WTC11 (cell line): ENCODE data around the gene CCDC178. TPM values are rescaled to one million over a fixed set of nuclear protein-coding genes. Genes with fewer than 3 reads are reported as not detected.
"Not testable (repeated sequence)": the region's sequence is repeated elsewhere in the genome, so short reads cannot be mapped to it uniquely, and the experiment has no call there.

ENCODE experiments used
- ATAC-seq: fragments of 200-7000 bp; cut with Tn5 transposase; 2 replicates; pipeline ENCODE4 v1.10.0; 2021; ENCODE audit warnings: mild to moderate bottlenecking, moderate library complexity
- CTCF ChIA-PET: fragments of 300-600 bp; sonication (Branson Sonifier 250); formaldehyde crosslinking; loops from one replicate; lab custom pipeline; 2021; ENCODE audit warnings: antibody characterized with exemption; lab: Charles Lee
- POLR2A ChIA-PET: fragments of 350-600 bp; sonication (Branson Sonifier 250); formaldehyde crosslinking; loops from one replicate; lab custom pipeline; 2021; ENCODE audit warnings: antibody characterized with exemption; lab: Charles Lee
- DNase-seq: peaks from one replicate; pipeline ENCODE4 v3.0.0; 2021; ENCODE audit warnings: low spot score
- H3K27ac Mint-ChIP-seq: 2 replicates; pipeline ENCODE4 v1.8.0; 2021; ENCODE audit warnings: mixed read lengths
- H3K27me3 Mint-ChIP-seq: 2 replicates; pipeline ENCODE4 v1.8.0; 2021; ENCODE audit warnings: low read depth, mild to moderate bottlenecking, moderate library complexity, mixed read lengths
- H3K36me3 Mint-ChIP-seq: 2 replicates; pipeline ENCODE4 v1.8.0; 2021; ENCODE audit warnings: mixed read lengths
- H3K4me1 Mint-ChIP-seq: 2 replicates; pipeline ENCODE4 v1.8.0; 2022; ENCODE audit warnings: mixed read lengths
- H3K4me3 Mint-ChIP-seq: 2 replicates; pipeline ENCODE4 v1.8.0; 2021; ENCODE audit warnings: mild to moderate bottlenecking, moderate library complexity, mixed read lengths
- H3K9me3 Mint-ChIP-seq: 2 replicates; pipeline ENCODE4 v1.8.0; 2021; ENCODE audit warnings: mixed read lengths
- CREB1 ChIP-seq: sonication (generic); formaldehyde crosslinking; IDR thresholded peaks from 2 replicates; pipeline ENCODE4 v1.8.0; 2023; ENCODE audit warnings: mild to moderate bottlenecking, missing genetic modification reagents
- E2F4 ChIP-seq: sonication (generic); formaldehyde crosslinking; IDR thresholded peaks from 2 replicates; pipeline ENCODE4 v1.8.1; 2022; ENCODE audit warnings: low read depth, mild to moderate bottlenecking, moderate library complexity, missing genetic modification reagents, borderline replicate concordance
- EMX1 ChIP-seq: fragments of 250-450 bp; sonication (Bioruptor Pico); IDR thresholded peaks from 2 replicates; pipeline ENCODE4 v1.8.0; 2021; ENCODE audit warnings: mild to moderate bottlenecking
- GTF2I ChIP-seq: fragments of 250-450 bp; sonication (Bioruptor Pico); conservative IDR thresholded peaks from 2 replicates; pipeline ENCODE4 v1.4.0; 2021; ENCODE audit warnings: mild to moderate bottlenecking
- IRF1 ChIP-seq: sonication (generic); formaldehyde crosslinking; IDR thresholded peaks from 2 replicates; pipeline ENCODE4 v1.8.0; 2023; ENCODE audit warnings: missing genetic modification reagents
- IRF2 ChIP-seq: sonication (generic); formaldehyde crosslinking; IDR thresholded peaks from 2 replicates; pipeline ENCODE4 v1.8.0; 2022; ENCODE audit warnings: low read depth, missing genetic modification reagents, borderline replicate concordance
- JUN ChIP-seq: sonication (generic); formaldehyde crosslinking; IDR thresholded peaks from 2 replicates; pipeline ENCODE4 v1.8.0; 2023; ENCODE audit warnings: mild to moderate bottlenecking, missing genetic modification reagents
- NFATC4 ChIP-seq: fragments of 250-450 bp; sonication (Bioruptor Pico); IDR thresholded peaks from 2 replicates; pipeline ENCODE4 v1.9.0; 2021; ENCODE audit warnings: mild to moderate bottlenecking
- TP53 ChIP-seq: sonication (generic); formaldehyde crosslinking; IDR thresholded peaks from 2 replicates; pipeline ENCODE4 v1.8.1; 2023; ENCODE audit warnings: mild to moderate bottlenecking, missing genetic modification reagents
- ZBTB21 ChIP-seq: sonication (generic); formaldehyde crosslinking; IDR thresholded peaks from 2 replicates; pipeline ENCODE4 v1.8.1; 2023; ENCODE audit warnings: mild to moderate bottlenecking, missing genetic modification reagents, borderline replicate concordance
- ZNF512 ChIP-seq: sonication (generic); formaldehyde crosslinking; IDR thresholded peaks from 2 replicates; pipeline ENCODE4 v1.8.1; 2022; ENCODE audit warnings: missing genetic modification reagents, borderline replicate concordance
- total RNA-seq: library from RNA; stranded (reverse); gene quantifications from 3 replicates; pipeline ENCODE4 v1.2.3, GENCODE V29; 2021
- TF ChIP-seq, protein P1 (sequence below): fragments of 250-450 bp; sonication (Bioruptor Pico); IDR thresholded peaks from 2 replicates; pipeline ENCODE4 v2.1.2; 2022; ENCODE audit warnings: mild to moderate bottlenecking, moderate library complexity
- TF ChIP-seq, protein P2 (sequence below): sonication (generic); formaldehyde crosslinking; IDR thresholded peaks from 2 replicates; pipeline ENCODE4 v1.8.1; 2023; ENCODE audit warnings: mild to moderate bottlenecking, missing genetic modification reagents
- TF ChIP-seq, protein P3 (sequence below): fragments of 200-600 bp; IDR thresholded peaks from 2 replicates; pipeline ENCODE4 v1.8.0; 2022; ENCODE audit warnings: antibody characterized with exemption
- TF ChIP-seq, protein P4 (sequence below): sonication (generic); formaldehyde crosslinking; IDR thresholded peaks from 2 replicates; pipeline ENCODE4 v1.8.0; 2023; ENCODE audit warnings: mild to moderate bottlenecking, missing genetic modification reagents

The CCDC178 gene
- total RNA-seq, 1 experiment from 2014 or later = 0.20 TPM

DNA sequence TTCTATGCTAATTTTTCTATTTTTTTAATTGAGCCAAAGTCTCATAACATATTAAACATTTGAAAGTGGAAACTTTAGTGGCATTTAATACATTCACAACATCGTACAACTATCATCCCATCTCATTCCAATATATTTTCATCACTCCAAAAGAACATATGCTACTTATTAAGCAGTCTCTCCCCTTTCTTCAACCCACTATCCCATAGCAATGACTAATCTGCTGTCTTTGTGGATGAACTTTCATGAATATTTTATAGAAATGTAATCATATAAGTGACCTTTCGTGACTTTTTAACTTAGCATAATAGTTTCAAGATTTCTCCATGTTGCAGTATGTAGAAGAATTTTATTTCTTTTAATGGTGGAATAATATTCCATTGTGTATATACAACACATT lies 90.3 kb downstream of the CCDC178 start (continued):
- TF ChIP-seq, protein P1, sequence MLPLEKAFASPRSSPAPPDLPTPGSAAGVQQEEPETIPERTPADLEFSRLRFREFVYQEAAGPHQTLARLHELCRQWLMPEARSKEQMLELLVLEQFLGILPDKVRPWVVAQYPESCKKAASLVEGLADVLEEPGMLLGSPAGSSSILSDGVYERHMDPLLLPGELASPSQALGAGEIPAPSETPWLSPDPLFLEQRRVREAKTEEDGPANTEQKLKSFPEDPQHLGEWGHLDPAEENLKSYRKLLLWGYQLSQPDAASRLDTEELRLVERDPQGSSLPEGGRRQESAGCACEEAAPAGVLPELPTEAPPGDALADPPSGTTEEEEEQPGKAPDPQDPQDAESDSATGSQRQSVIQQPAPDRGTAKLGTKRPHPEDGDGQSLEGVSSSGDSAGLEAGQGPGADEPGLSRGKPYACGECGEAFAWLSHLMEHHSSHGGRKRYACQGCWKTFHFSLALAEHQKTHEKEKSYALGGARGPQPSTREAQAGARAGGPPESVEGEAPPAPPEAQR (CRISPR knock-in tag) = no peak

DNA sequence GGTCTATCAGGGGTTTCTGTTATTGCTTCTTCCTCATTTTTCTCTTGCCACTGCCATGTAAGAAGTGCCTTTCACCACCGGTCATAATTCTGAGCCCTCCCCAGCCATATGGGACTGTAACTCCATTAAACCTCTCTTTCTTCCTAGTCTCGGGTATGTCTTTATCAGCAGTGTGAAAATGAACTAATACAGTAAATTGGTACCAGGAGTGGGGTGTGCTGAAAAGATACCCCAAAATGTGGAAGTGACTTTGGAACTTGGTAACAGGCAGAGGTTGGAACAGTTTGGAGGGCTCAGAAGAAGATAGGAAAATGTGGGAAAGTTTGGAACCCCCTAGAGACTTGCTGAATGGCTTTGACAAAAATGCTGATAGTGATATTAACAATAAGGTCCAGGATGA lies 100.8 kb downstream of the CCDC178 start:
- CTCF ChIA-PET, H3K27ac Mint-ChIP-seq, DNase-seq, H3K4me1 Mint-ChIP-seq, H3K4me3 Mint-ChIP-seq, H3K27me3 Mint-ChIP-seq, POLR2A ChIA-PET, ATAC-seq: not testable (repeated sequence)
- peaks cover 32% of the 10 kb centered on the region for H3K36me3 Mint-ChIP-seq
- H3K9me3 Mint-ChIP-seq = peaks cover 52% of the 10 kb centered on the region

DNA sequence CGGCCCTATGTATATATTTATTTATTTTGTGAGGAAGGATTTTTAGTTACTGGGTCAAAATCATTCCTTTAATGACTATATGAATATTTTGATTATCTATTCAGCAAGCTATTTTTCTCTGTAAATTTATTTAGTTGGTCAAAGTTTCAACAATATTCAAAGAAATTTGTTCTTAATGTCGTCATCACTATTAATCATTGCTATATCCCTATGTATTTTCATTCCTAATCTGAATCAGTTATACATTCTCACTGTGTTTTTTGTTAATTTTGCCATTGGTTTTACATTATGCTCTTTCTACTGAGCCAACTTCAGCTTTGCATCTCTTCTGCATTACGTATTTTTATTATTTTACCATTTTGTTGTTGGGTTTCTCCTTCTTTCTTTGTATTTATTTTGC lies 105.7 kb downstream of the CCDC178 start:
- Mint-ChIP-seq H3K4me1 (no peaks in the 10 kb centered on the region), H3K27ac (no peak overlapping the region), H3K27me3 (no peaks in the 10 kb centered on the region), H3K9me3 (peaks cover 23% of the 10 kb centered on the region), H3K4me3 (no peak overlapping the region), H3K36me3 (peaks cover 12% of the 10 kb centered on the region)
- TF ChIP-seq TP53 (CRISPR knock-in tag) (no peak), IRF2 (no peak), IRF1 (no peak), EMX1 (CRISPR knock-in tag) (no peak), ZNF512 (CRISPR knock-in tag) (no peak), NFATC4 (CRISPR knock-in tag) (no peak)
- TF ChIP-seq, protein P2, sequence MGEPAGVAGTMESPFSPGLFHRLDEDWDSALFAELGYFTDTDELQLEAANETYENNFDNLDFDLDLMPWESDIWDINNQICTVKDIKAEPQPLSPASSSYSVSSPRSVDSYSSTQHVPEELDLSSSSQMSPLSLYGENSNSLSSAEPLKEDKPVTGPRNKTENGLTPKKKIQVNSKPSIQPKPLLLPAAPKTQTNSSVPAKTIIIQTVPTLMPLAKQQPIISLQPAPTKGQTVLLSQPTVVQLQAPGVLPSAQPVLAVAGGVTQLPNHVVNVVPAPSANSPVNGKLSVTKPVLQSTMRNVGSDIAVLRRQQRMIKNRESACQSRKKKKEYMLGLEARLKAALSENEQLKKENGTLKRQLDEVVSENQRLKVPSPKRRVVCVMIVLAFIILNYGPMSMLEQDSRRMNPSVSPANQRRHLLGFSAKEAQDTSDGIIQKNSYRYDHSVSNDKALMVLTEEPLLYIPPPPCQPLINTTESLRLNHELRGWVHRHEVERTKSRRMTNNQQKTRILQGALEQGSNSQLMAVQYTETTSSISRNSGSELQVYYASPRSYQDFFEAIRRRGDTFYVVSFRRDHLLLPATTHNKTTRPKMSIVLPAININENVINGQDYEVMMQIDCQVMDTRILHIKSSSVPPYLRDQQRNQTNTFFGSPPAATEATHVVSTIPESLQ (CRISPR knock-in tag) = no peak
- TF ChIP-seq, protein P3, sequence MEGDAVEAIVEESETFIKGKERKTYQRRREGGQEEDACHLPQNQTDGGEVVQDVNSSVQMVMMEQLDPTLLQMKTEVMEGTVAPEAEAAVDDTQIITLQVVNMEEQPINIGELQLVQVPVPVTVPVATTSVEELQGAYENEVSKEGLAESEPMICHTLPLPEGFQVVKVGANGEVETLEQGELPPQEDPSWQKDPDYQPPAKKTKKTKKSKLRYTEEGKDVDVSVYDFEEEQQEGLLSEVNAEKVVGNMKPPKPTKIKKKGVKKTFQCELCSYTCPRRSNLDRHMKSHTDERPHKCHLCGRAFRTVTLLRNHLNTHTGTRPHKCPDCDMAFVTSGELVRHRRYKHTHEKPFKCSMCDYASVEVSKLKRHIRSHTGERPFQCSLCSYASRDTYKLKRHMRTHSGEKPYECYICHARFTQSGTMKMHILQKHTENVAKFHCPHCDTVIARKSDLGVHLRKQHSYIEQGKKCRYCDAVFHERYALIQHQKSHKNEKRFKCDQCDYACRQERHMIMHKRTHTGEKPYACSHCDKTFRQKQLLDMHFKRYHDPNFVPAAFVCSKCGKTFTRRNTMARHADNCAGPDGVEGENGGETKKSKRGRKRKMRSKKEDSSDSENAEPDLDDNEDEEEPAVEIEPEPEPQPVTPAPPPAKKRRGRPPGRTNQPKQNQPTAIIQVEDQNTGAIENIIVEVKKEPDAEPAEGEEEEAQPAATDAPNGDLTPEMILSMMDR = no peak
- ATAC-seq (no peak), DNase-seq (no peak)
- POLR2A ChIA-PET = no interaction called here
- CTCF ChIA-PET = no interaction called here

- Mint-ChIP-seq H3K36me3 (no peaks in the 10 kb centered on the region), H3K27ac (no peak overlapping the region), H3K4me1 (no peaks in the 10 kb centered on the region), H3K9me3 (no peaks in the 10 kb centered on the region), H3K27me3 (no peaks in the 10 kb centered on the region), H3K4me3 (no peak overlapping the region)
- DNase-seq (no peak), ATAC-seq (no peak)
- ChIA-PET CTCF (interaction anchor here (0.6 kb wide), 1 partner anchor 47 kb away, joined by 4 read pairs; no protein-coding TSS in a partner anchor), POLR2A (no interaction called here)
- TF ChIP-seq JUN (CRISPR knock-in tag) (no peak), CREB1 (CRISPR knock-in tag) (no peak), E2F4 (CRISPR knock-in tag) (no peak), GTF2I (CRISPR knock-in tag) (no peak), ZBTB21 (CRISPR knock-in tag) (no peak), IRF1 (no peak)
- TF ChIP-seq, protein P4, sequence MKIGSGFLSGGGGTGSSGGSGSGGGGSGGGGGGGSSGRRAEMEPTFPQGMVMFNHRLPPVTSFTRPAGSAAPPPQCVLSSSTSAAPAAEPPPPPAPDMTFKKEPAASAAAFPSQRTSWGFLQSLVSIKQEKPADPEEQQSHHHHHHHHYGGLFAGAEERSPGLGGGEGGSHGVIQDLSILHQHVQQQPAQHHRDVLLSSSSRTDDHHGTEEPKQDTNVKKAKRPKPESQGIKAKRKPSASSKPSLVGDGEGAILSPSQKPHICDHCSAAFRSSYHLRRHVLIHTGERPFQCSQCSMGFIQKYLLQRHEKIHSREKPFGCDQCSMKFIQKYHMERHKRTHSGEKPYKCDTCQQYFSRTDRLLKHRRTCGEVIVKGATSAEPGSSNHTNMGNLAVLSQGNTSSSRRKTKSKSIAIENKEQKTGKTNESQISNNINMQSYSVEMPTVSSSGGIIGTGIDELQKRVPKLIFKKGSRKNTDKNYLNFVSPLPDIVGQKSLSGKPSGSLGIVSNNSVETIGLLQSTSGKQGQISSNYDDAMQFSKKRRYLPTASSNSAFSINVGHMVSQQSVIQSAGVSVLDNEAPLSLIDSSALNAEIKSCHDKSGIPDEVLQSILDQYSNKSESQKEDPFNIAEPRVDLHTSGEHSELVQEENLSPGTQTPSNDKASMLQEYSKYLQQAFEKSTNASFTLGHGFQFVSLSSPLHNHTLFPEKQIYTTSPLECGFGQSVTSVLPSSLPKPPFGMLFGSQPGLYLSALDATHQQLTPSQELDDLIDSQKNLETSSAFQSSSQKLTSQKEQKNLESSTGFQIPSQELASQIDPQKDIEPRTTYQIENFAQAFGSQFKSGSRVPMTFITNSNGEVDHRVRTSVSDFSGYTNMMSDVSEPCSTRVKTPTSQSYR (CRISPR knock-in tag) = no peak
- TF ChIP-seq, protein P1 (CRISPR knock-in tag) = no peak
Observed at GRCh38 chr18:33330711-33331110, 109.8 kb downstream of the CCDC178 start.
